RWPE2 (cell line): ENCODE measurements around the gene DZIP3.

Experiments used
- ATAC-seq: fragments of 200-7000 bp; cut with Tn5 transposase; 3 replicates; pipeline ENCODE4 v1.9.1; 2021; ENCODE audit warnings: low read depth
- DNase-seq: peaks from one replicate; pipeline ENCODE4 v3.0.0-alpha.2; 2020; ENCODE audit warnings: low spot score
- H3K27ac ChIP-seq: fragments of 450-650 bp; 2 replicates; pipeline ENCODE4 v1.5.1; 2017; ENCODE audit warnings: mild to moderate bottlenecking; ENCODE audit not compliant: poor library complexity, severe bottlenecking
- H3K27me3 ChIP-seq: fragments of 250-450 bp; sonication (Bioruptor Pico); 2 replicates; pipeline ENCODE4 v1.5.1; 2021; ENCODE audit warnings: mild to moderate bottlenecking, moderate library complexity; ENCODE audit not compliant: insufficient read depth, poor library complexity, severe bottlenecking
- H3K36me3 ChIP-seq: fragments of 250-450 bp; sonication (Bioruptor Pico); 2 replicates; pipeline ENCODE4 v1.5.1; 2020; ENCODE audit warnings: low read depth, mild to moderate bottlenecking, moderate library complexity
- H3K4me1 ChIP-seq: fragments of 250-450 bp; sonication (Bioruptor Pico); 2 replicates; pipeline ENCODE4 v1.5.1; 2021; ENCODE audit warnings: mild to moderate bottlenecking, moderate library complexity; ENCODE audit not compliant: insufficient read depth, poor library complexity, severe bottlenecking
- H3K4me3 ChIP-seq: fragments of 250-450 bp; sonication (Bioruptor Pico); 2 replicates; pipeline ENCODE4 v1.5.1; 2021; ENCODE audit warnings: mild to moderate bottlenecking, moderate library complexity; ENCODE audit not compliant: severe bottlenecking
- H3K9me3 ChIP-seq: fragments of 250-450 bp; sonication (Bioruptor Pico); 2 replicates; pipeline ENCODE4 v1.5.1; 2021; ENCODE audit warnings: mild to moderate bottlenecking, moderate library complexity; ENCODE audit not compliant: severe bottlenecking
- CTCF ChIP-seq: fragments of 450-650 bp; IDR thresholded peaks from one replicate; pipeline ENCODE4 v1.5.1; 2017; ENCODE audit warnings: mild to moderate bottlenecking, moderate library complexity; ENCODE audit not compliant: poor library complexity, severe bottlenecking

DZIP3 gene

GRCh38 chr3:108705045-108705444 is 115.5 kb downstream of the DZIP3 start:
- no peak for ATAC-seq

GRCh38 chr3:108713009-108713516 is 123.5 kb downstream of the DZIP3 start:
- DNase-seq (no peak), ATAC-seq (no peak)
- Histone ChIP-seq H3K27me3 (no peaks in the 10 kb centered on the region), H3K4me1 (no peaks in the 10 kb centered on the region), H3K9me3 (no peaks in the 10 kb centered on the region), H3K4me3 (no peak overlapping the region), H3K27ac (no peak overlapping the region), H3K36me3 (no peaks in the 10 kb centered on the region)
- no peak for TF ChIP-seq CTCF

More at GRCh38 chr3:108705045-108705444, 115.5 kb downstream of the DZIP3 start:
- DNase-seq, result no peak
- H3K4me3 ChIP-seq, result no peak overlapping the region
- no peak for TF ChIP-seq CTCF
- no peaks in the 10 kb centered on the region for H3K36me3 ChIP-seq
- no peaks in the 10 kb centered on the region for H3K27me3 ChIP-seq
- no peaks in the 10 kb centered on the region for H3K9me3 ChIP-seq
- H3K27ac ChIP-seq, result no peak overlapping the region
- H3K4me1 ChIP-seq, result no peaks in the 10 kb centered on the region

- Histone ChIP-seq H3K4me3 (no peak overlapping the region), H3K27me3 (no peaks in the 10 kb centered on the region), H3K9me3 (no peaks in the 10 kb centered on the region), H3K36me3 (no peaks in the 10 kb centered on the region), H3K4me1 (no peaks in the 10 kb centered on the region), H3K27ac (no peak overlapping the region)
- no peak for TF ChIP-seq CTCF
- ATAC-seq (no peak), DNase-seq (no peak)
Observed at GRCh38 chr3:108713816-108714215, 124.3 kb downstream of the DZIP3 start.

GRCh38 chr3:108718454-108718853 is 128.9 kb downstream of the DZIP3 start:
- H3K27me3 ChIP-seq, result no peaks in the 10 kb centered on the region
- no peak overlapping the region for H3K4me3 ChIP-seq
- H3K27ac ChIP-seq, result no peak overlapping the region
- ATAC-seq, result no peak
- no peak for DNase-seq
- H3K36me3 ChIP-seq, result no peaks in the 10 kb centered on the region
- no peaks in the 10 kb centered on the region for H3K4me1 ChIP-seq
- TF ChIP-seq CTCF, result no peak
- no peaks in the 10 kb centered on the region for H3K9me3 ChIP-seq

- no peak for TF ChIP-seq CTCF
- Histone ChIP-seq H3K27ac (no peak overlapping the region), H3K4me1 (no peaks in the 10 kb centered on the region), H3K9me3 (no peaks in the 10 kb centered on the region), H3K4me3 (no peak overlapping the region), H3K36me3 (no peaks in the 10 kb centered on the region), H3K27me3 (no peaks in the 10 kb centered on the region)
- no peak for DNase-seq
- ATAC-seq, result no peak
Observed at GRCh38 chr3:108719178-108719806, 129.8 kb downstream of the DZIP3 start.
